Endodermal cell (in vitro differentiated cells): Measurements from ENCODE around the gene CD36. TPM values are rescaled to one million over a fixed set of nuclear protein-coding genes. Genes with fewer than 3 reads are reported as not detected.
"Not testable (repeated sequence)": the region's sequence is repeated elsewhere in the genome, so short reads cannot be mapped to it uniquely, and the experiment has no call there.

Source experiments
- DNase-seq: peaks from one replicate; pipeline ENCODE4 v3.0.0-alpha.2; 2017
- H3K27ac ChIP-seq: 2 replicates; pipeline ENCODE4 v1.5.1; 2013; ENCODE audit warnings: mild to moderate bottlenecking, low read depth, low read length, moderate library complexity
- H3K27me3 ChIP-seq: 2 replicates; pipeline ENCODE4 v1.6.1; 2013; ENCODE audit warnings: mild to moderate bottlenecking, low read length, moderate library complexity; ENCODE audit not compliant: insufficient read depth, control insufficient read depth, poor library complexity, severe bottlenecking
- H3K36me3 ChIP-seq: 2 replicates; pipeline ENCODE4 v1.7.0; 2013; ENCODE audit warnings: mild to moderate bottlenecking, low read length, moderate library complexity; ENCODE audit not compliant: control insufficient read depth, insufficient read depth
- H3K4me1 ChIP-seq: one replicate; pipeline ENCODE4 v1.7.0; 2013; ENCODE audit warnings: low read length; ENCODE audit not compliant: control insufficient read depth, insufficient read depth
- H3K4me3 ChIP-seq: 2 replicates; pipeline ENCODE4 v1.5.1; 2013; ENCODE audit warnings: mild to moderate bottlenecking, low read length, moderate library complexity
- H3K9ac ChIP-seq: 2 replicates; pipeline ENCODE4 v1.6.1; 2013; ENCODE audit warnings: mild to moderate bottlenecking, low read length, moderate library complexity; ENCODE audit not compliant: poor library complexity, severe bottlenecking; ENCODE audit errors: extremely low read depth
- H3K9me3 ChIP-seq: 2 replicates; pipeline ENCODE4 v1.6.1; 2013; ENCODE audit warnings: mild to moderate bottlenecking, low read length, moderate library complexity; ENCODE audit not compliant: control insufficient read depth
- H3K27ac Mint-ChIP-seq: 2 replicates; pipeline ENCODE4 v1.8.0; 2020; ENCODE audit warnings: mixed read lengths
- H3K27me3 Mint-ChIP-seq: 2 replicates; pipeline ENCODE4 v1.8.0; 2021; ENCODE audit warnings: mild to moderate bottlenecking, mixed read lengths; ENCODE audit not compliant: insufficient read depth
- H3K36me3 Mint-ChIP-seq: 2 replicates; pipeline ENCODE4 v1.8.0; 2020; ENCODE audit warnings: low read depth, mixed read lengths
- H3K4me1 Mint-ChIP-seq: 2 replicates; pipeline ENCODE4 v1.8.0; 2020; ENCODE audit warnings: mixed read lengths
- H3K4me3 Mint-ChIP-seq: 2 replicates; pipeline ENCODE4 v1.8.0; 2020; ENCODE audit warnings: mild to moderate bottlenecking, moderate library complexity, mixed read lengths
- H3K9me3 Mint-ChIP-seq: 2 replicates; pipeline ENCODE4 v1.8.0; 2020; ENCODE audit warnings: mild to moderate bottlenecking, mixed read lengths
- WGBS, 2 experiments: methylation state at CpG; one replicate each; pipeline versions ENCODE4 v1.1.5 to v1.1.7; 2013; ENCODE audit warnings: missing lambda C conversion rate in 2 of 2, mixed read lengths in 1 of 2; ENCODE audit not compliant: insufficient coverage in 1 of 2, insufficient read length in 1 of 2; 5-methylcytosine and 5-hydroxymethylcytosine counted together
- total RNA-seq, 2 donors: library from RNA; stranded (reverse); fragmentation: NEBNext Ultra II Directional in 1 of 2; extraction: Animal tissue kit (Norgen Biotek cat#: 25700) in 1 of 2; gene quantifications; 2 replicates in 1 of 2; 3 replicates in 1 of 2; pipeline ENCODE4 v1.2.1, GENCODE V29; 2021
- TF ChIP-seq, protein P1 (sequence below): fragments of 200-600 bp; sonication (generic); conservative IDR thresholded peaks from 2 replicates; pipeline ENCODE4 v1.5.0; 2021; ENCODE audit warnings: antibody characterized with exemption, mild to moderate bottlenecking

Gene CD36
- total RNA-seq, 2 donors from 2014 or later: 0.18 to 0.29 TPM

- Mint-ChIP-seq H3K27me3 (no peaks in the 10 kb centered on the region), H3K4me1 (no peaks in the 10 kb centered on the region), H3K9me3 (no peaks in the 10 kb centered on the region), H3K27ac (no peak overlapping the region), H3K36me3 (no peaks in the 10 kb centered on the region), H3K4me3 (no peak overlapping the region)
- no peak overlapping the region for H3K27ac ChIP-seq
- WGBS, 2 experiments: 94 to 100% methylated on average over 1 to 13 of the region's 13 CpGs
- peaks cover 6% of the 10 kb centered on the region for H3K4me1 ChIP-seq
- H3K9me3 ChIP-seq: no peaks in the 10 kb centered on the region
- no peaks in the 10 kb centered on the region for H3K27me3 ChIP-seq
- H3K9ac ChIP-seq: no peak overlapping the region
- no peaks in the 10 kb centered on the region for H3K36me3 ChIP-seq
- TF ChIP-seq, protein P1, sequence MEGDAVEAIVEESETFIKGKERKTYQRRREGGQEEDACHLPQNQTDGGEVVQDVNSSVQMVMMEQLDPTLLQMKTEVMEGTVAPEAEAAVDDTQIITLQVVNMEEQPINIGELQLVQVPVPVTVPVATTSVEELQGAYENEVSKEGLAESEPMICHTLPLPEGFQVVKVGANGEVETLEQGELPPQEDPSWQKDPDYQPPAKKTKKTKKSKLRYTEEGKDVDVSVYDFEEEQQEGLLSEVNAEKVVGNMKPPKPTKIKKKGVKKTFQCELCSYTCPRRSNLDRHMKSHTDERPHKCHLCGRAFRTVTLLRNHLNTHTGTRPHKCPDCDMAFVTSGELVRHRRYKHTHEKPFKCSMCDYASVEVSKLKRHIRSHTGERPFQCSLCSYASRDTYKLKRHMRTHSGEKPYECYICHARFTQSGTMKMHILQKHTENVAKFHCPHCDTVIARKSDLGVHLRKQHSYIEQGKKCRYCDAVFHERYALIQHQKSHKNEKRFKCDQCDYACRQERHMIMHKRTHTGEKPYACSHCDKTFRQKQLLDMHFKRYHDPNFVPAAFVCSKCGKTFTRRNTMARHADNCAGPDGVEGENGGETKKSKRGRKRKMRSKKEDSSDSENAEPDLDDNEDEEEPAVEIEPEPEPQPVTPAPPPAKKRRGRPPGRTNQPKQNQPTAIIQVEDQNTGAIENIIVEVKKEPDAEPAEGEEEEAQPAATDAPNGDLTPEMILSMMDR: no peak
- DNase-seq: no peak
- H3K4me3 ChIP-seq: no peak overlapping the region
These were observed 23.8 kb downstream of the CD36 start for GRCh38 chr7:80662252-80662651.

DNA sequence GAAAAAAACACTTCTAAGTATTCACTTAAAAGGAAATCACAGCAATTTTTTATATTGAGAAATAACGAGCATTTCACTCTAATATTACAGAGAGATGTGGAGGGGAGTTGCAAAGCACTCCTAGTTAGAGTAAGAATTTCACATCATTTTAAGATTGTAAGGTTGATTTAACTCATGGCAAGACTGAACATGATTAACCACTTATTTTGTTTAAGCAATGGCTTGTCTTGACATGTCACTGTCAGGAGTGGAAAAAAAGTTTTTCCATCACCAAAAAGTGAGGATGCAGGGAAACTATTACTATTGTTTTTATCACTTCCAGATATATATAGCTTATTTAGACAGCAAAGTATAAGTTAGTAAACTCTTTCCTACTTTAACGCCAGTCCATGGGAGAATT, 27.1 kb downstream of the CD36 start:
- no peak overlapping the region for H3K4me3 ChIP-seq
- H3K27ac ChIP-seq: no peak overlapping the region
- no peaks in the 10 kb centered on the region for H3K27me3 ChIP-seq
- no peak overlapping the region for H3K9ac ChIP-seq
- H3K36me3 ChIP-seq: no peaks in the 10 kb centered on the region
- DNase-seq: no peak
- Mint-ChIP-seq H3K9me3 (no peaks in the 10 kb centered on the region), H3K27me3 (no peaks in the 10 kb centered on the region), H3K4me1 (no peaks in the 10 kb centered on the region), H3K36me3 (no peaks in the 10 kb centered on the region), H3K4me3 (no peak overlapping the region), H3K27ac (no peak overlapping the region)
- no peaks in the 10 kb centered on the region for H3K9me3 ChIP-seq
- no peaks in the 10 kb centered on the region for H3K4me1 ChIP-seq
- TF ChIP-seq, protein P1: no peak
- 100% methylated on average over 1 of the region's 2 CpGs; no CpG with 5 or more reads in 1 of the 2 experiments for WGBS, 2 experiments

- no peaks in the 10 kb centered on the region for H3K4me1 Mint-ChIP-seq
- Histone ChIP-seq H3K27me3 (no peaks in the 10 kb centered on the region), H3K4me3 (no peak overlapping the region), H3K27ac (no peak overlapping the region), H3K4me1 (no peaks in the 10 kb centered on the region), H3K9ac (no peak overlapping the region), H3K9me3 (no peaks in the 10 kb centered on the region), H3K36me3 (no peaks in the 10 kb centered on the region)
- TF ChIP-seq, protein P1: no peak
- H3K4me3 Mint-ChIP-seq: no peak overlapping the region
- no peaks in the 10 kb centered on the region for H3K9me3 Mint-ChIP-seq
- H3K27ac Mint-ChIP-seq: no peak overlapping the region
- no peaks in the 10 kb centered on the region for H3K27me3 Mint-ChIP-seq
- DNase-seq: no peak
- WGBS, 2 experiments: no CpG with 5 or more reads among the region's 2 CpGs
- no peaks in the 10 kb centered on the region for H3K36me3 Mint-ChIP-seq
These were observed 27.9 kb downstream of the CD36 start for GRCh38 chr7:80666376-80666775.

- H3K27me3 ChIP-seq, H3K36me3 Mint-ChIP-seq, H3K36me3 ChIP-seq, H3K27ac Mint-ChIP-seq, H3K9me3 ChIP-seq, DNase-seq, H3K9ac ChIP-seq, H3K27me3 Mint-ChIP-seq, H3K4me1 ChIP-seq, H3K4me1 Mint-ChIP-seq, H3K4me3 Mint-ChIP-seq, H3K9me3 Mint-ChIP-seq, H3K27ac ChIP-seq, H3K4me3 ChIP-seq: not testable (repeated sequence)
- WGBS, 2 experiments: 94 to 100% methylated on average over 3 to 5 of the region's 6 CpGs
These were observed 30.9 kb downstream of the CD36 start for GRCh38 chr7:80669367-80669766.
